SK-N-SH (cell line): ENCODE data around the gene PTPRJ. TPM values are rescaled to one million over a fixed set of nuclear protein-coding genes. Genes with fewer than 3 reads are reported as not detected.
"Not testable (repeated sequence)": the region's sequence is repeated elsewhere in the genome, so short reads cannot be mapped to it uniquely, and the experiment has no call there.

Experiments used
- CTCF ChIA-PET: fragments of 300-600, 350-600 bp; formaldehyde crosslinking; extraction: SDS; loops from one replicate; lab custom pipeline; 2021; lab: Yijun Ruan, JAX
- POLR2A ChIA-PET: fragments of 350-600 bp; sonication (Branson Sonifier 250); formaldehyde crosslinking; extraction: SDS; loops from one replicate; lab custom pipeline; 2020; ENCODE audit warnings: antibody characterized with exemption, inconsistent platforms; lab: Yijun Ruan, JAX
- DNase-seq: peaks from one replicate; pipeline ENCODE4 v3.0.0; 2012
- H2AFZ ChIP-seq: fragments of 200-600 bp; sonication (generic); 2 replicates; pipeline ENCODE4 v1.8.1; 2016; ENCODE audit warnings: antibody characterized with exemption, mild to moderate bottlenecking, low read depth
- H3F3A ChIP-seq: fragments of 200-600 bp; sonication (generic); replicated peaks from 2 replicates; pipeline ENCODE3; 2016; ENCODE audit warnings: antibody characterized with exemption, mild to moderate bottlenecking; ENCODE audit not compliant: insufficient read depth
- H3K27ac ChIP-seq, 2 experiments: fragments of 200-500 bp in 1 of 2; fragments of 200-600 bp in 1 of 2; sonication (Bioruptor generic) in 1 of 2; sonication (generic), shearing (Covaris generic) in 1 of 2; 2 replicates each; pipeline versions ENCODE4 v1.5.1 to v1.6.1; 2014 to 2016; ENCODE audit warnings: low read depth in 2 of 2, inconsistent platforms in 1 of 2, low read length in 1 of 2, mild to moderate bottlenecking in 1 of 2, mixed read lengths in 1 of 2
- H3K27me3 ChIP-seq: fragments of 200-600 bp; sonication (generic), shearing (Covaris generic); 2 replicates; pipeline ENCODE4 v1.6.1; 2016; ENCODE audit warnings: mixed run types; ENCODE audit not compliant: insufficient read depth
- H3K36me3 ChIP-seq, 2 experiments: fragments of 200-500 bp in 1 of 2; fragments of 200-600 bp in 1 of 2; sonication (Bioruptor generic) in 1 of 2; sonication (generic) in 1 of 2; replicated peaks in 1 of 2; 2 replicates each; pipeline versions ENCODE3 to v1.5.1; 2014 to 2016; ENCODE audit warnings: low read length in 1 of 2, mild to moderate bottlenecking in 1 of 2; ENCODE audit not compliant: insufficient read depth in 2 of 2, control insufficient read depth in 1 of 2
- H3K4me1 ChIP-seq, 2 experiments: fragments of 200-500 bp in 1 of 2; fragments of 200-600 bp in 1 of 2; sonication (Bioruptor generic) in 1 of 2; sonication (generic), shearing (Covaris generic) in 1 of 2; 2 replicates each; pipeline versions ENCODE4 v1.5.1 to v1.6.1; 2014 to 2016; ENCODE audit warnings: low read depth in 1 of 2, low read length in 1 of 2, mixed run types in 1 of 2; ENCODE audit not compliant: insufficient read depth in 2 of 2, control insufficient read depth in 1 of 2
- H3K4me2 ChIP-seq: fragments of 200-600 bp; sonication (generic), shearing (Covaris generic); 2 replicates; pipeline ENCODE4 v1.6.1; 2017; ENCODE audit warnings: mixed run types
- H3K4me3 ChIP-seq, 2 experiments: fragments of 200-500 bp in 1 of 2; fragments of 200-600 bp in 1 of 2; sonication (Bioruptor generic) in 1 of 2; sonication (generic), shearing (Covaris generic) in 1 of 2; 2 replicates each; pipeline versions ENCODE4 v1.5.1 to v1.8.1; 2014 to 2016; ENCODE audit warnings: low read depth in 2 of 2, inconsistent platforms in 1 of 2, low read length in 1 of 2, mild to moderate bottlenecking in 1 of 2, mixed read lengths in 1 of 2, moderate library complexity in 1 of 2
- H3K79me2 ChIP-seq: fragments of 200-600 bp; sonication (generic); 2 replicates; pipeline ENCODE4 v1.8.1; 2017; ENCODE audit warnings: mild to moderate bottlenecking; ENCODE audit not compliant: insufficient read depth
- H3K9ac ChIP-seq: fragments of 200-600 bp; sonication (generic); 2 replicates; pipeline ENCODE4 v1.6.1; 2017; ENCODE audit warnings: mixed run types
- H3K9me2 ChIP-seq: fragments of 200-600 bp; sonication (generic); 2 replicates; pipeline ENCODE4 v1.6.1; 2017; ENCODE audit warnings: mixed run types
- H3K9me3 ChIP-seq: fragments of 200-600 bp; sonication (generic); 2 replicates; pipeline ENCODE4 v1.6.1; 2017; ENCODE audit warnings: mixed run types, mild to moderate bottlenecking, moderate library complexity
- H4K20me1 ChIP-seq: fragments of 200-600 bp; sonication (generic); 2 replicates; pipeline ENCODE4 v1.6.1; 2017; ENCODE audit warnings: mild to moderate bottlenecking, mixed run types; ENCODE audit not compliant: insufficient read depth
- CHD2 ChIP-seq: fragments of 150-350 bp; IDR thresholded peaks from 2 replicates; pipeline ENCODE4 v1.6.1; 2018; ENCODE audit warnings: low read length; ENCODE audit not compliant: partially characterized antibody
- ELF1 ChIP-seq: IDR thresholded peaks from 2 replicates; pipeline ENCODE4 v1.4.0; 2012
- EP300 ChIP-seq, 2 experiments: IDR thresholded peaks; 2 replicates each; pipeline versions ENCODE4 v1.4.0 to v1.6.1; 2012; ENCODE audit warnings: borderline replicate concordance in 1 of 2, low read depth in 1 of 2, low read length in 1 of 2
- FOXJ3 ChIP-seq: sonication (generic); formaldehyde crosslinking; IDR thresholded peaks from 2 replicates; pipeline ENCODE4 v1.5.1; 2020; ENCODE audit warnings: mild to moderate bottlenecking, missing genetic modification reagents
- IRF3 ChIP-seq: fragments of 150-350 bp; IDR thresholded peaks from 2 replicates; pipeline ENCODE4 v1.6.1; 2016; ENCODE audit warnings: mild to moderate bottlenecking, low read depth, low read length
- JUND ChIP-seq: IDR thresholded peaks from 2 replicates; pipeline ENCODE4 v1.4.0; 2012
- MEF2A ChIP-seq: IDR thresholded peaks from 2 replicates; pipeline ENCODE4 v1.4.0; 2012; ENCODE audit warnings: low read depth, borderline replicate concordance
- MXI1 ChIP-seq: IDR thresholded peaks from 2 replicates; pipeline ENCODE4 v1.6.1; 2012; ENCODE audit warnings: mild to moderate bottlenecking, low read depth, low read length, improper control_type of control experiment
- POLR2AphosphoS5 ChIP-seq: IDR thresholded peaks from 2 replicates; pipeline ENCODE4 v1.6.1; 2012; ENCODE audit warnings: low read depth, low read length
- RAD21 ChIP-seq: IDR thresholded peaks from 2 replicates; pipeline ENCODE4 v1.6.1; 2012; ENCODE audit warnings: mild to moderate bottlenecking, low read length
- RCOR1 ChIP-seq: fragments of 150-350 bp; IDR thresholded peaks from 2 replicates; pipeline ENCODE4 v1.6.1; 2017; ENCODE audit warnings: antibody characterized with exemption, low read length
- REST ChIP-seq: IDR thresholded peaks from 2 replicates; pipeline ENCODE4 v1.6.1; 2012; ENCODE audit warnings: mild to moderate bottlenecking, low read depth, low read length, moderate library complexity
- RXRA ChIP-seq: IDR thresholded peaks from 2 replicates; pipeline ENCODE4 v1.4.0; 2012; ENCODE audit warnings: low read depth, mild to moderate bottlenecking, borderline replicate concordance
- USF2 ChIP-seq: fragments of 150-350 bp; IDR thresholded peaks from 2 replicates; pipeline ENCODE4 v1.6.1; 2017; ENCODE audit warnings: antibody characterized with exemption, low read length, low read depth, borderline replicate concordance
- WGBS: methylation state at CpG from one replicate; pipeline ENCODE4 v1.1.6; 2017; ENCODE audit warnings: low lambda C conversion rate; 5-methylcytosine and 5-hydroxymethylcytosine counted together
- polyA plus RNA-seq, 3 experiments: library from polyadenylated mRNA; depleted of rRNA; stranded (reverse); fragments of >200 nt; gene quantifications; 2 replicates each; pipeline ENCODE4 v1.2.3, GENCODE V29; 2012

The PTPRJ gene
- polyA plus RNA-seq, 1 of the 3 experiments (the other 2 are of a cell fraction): 4.5 TPM

GRCh38 chr11:48184452-48184851 lies 204.1 kb downstream of the PTPRJ start:
- POLR2A ChIA-PET: no interaction called here
- Histone ChIP-seq H3K9me3 (no peaks in the 10 kb centered on the region), H3K4me2 (no peak overlapping the region)

GRCh38 chr11:48190906-48191654 lies 210.7 kb downstream of the PTPRJ start:
- not testable (repeated sequence) for H3K4me2 ChIP-seq

More at GRCh38 chr11:48184452-48184851, 204.1 kb downstream of the PTPRJ start:
- no peak overlapping the region for H2AFZ ChIP-seq
- H3K9ac ChIP-seq: no peak overlapping the region
- TF ChIP-seq FOXJ3 (CRISPR knock-in tag) (no peak), JUND (no peak)
- TF ChIP-seq, all 33 proteins: peak for 0
- no peaks in the 10 kb centered on the region for H4K20me1 ChIP-seq
- peaks cover 6% of the 10 kb centered on the region; the same call in 1 of the 2 replicates for H3K27me3 ChIP-seq
- H3K36me3 ChIP-seq: no peaks in the 10 kb centered on the region
- H3F3A ChIP-seq: no peaks in the 10 kb centered on the region
- H3K9me2 ChIP-seq: no peaks in the 10 kb centered on the region
- CTCF ChIA-PET: interaction anchor here (0.7 to 3.3 kb wide), 2 partner anchors 11 to 26 kb away, joined by 3 to 18 read pairs; no protein-coding TSS in a partner anchor
- no peaks in the 10 kb centered on the region for H3K4me1 ChIP-seq
- no peaks in the 10 kb centered on the region for H3K79me2 ChIP-seq
- H3K4me3 ChIP-seq: no peak overlapping the region
- no peak overlapping the region for H3K27ac ChIP-seq
- no peak for DNase-seq

GRCh38 chr11:48193876-48194275 lies 213.5 kb downstream of the PTPRJ start:
- Histone ChIP-seq H3K4me3 (no peak overlapping the region), H3K9me2 (no peaks in the 10 kb centered on the region), H3K79me2 (no peaks in the 10 kb centered on the region), H3K27me3 (no peaks in the 10 kb centered on the region), H3K27ac (no peak overlapping the region), H3F3A (no peaks in the 10 kb centered on the region), H3K4me1 (no peaks in the 10 kb centered on the region; a peak in 1 of 4 replicates), H3K9me3 (no peaks in the 10 kb centered on the region; the same call in 1 of the 2 replicates), H3K36me3 (no peaks in the 10 kb centered on the region), H4K20me1 (no peaks in the 10 kb centered on the region), H3K4me2 (no peak overlapping the region), H2AFZ (no peak overlapping the region), H3K9ac (no peak overlapping the region)
- TF ChIP-seq RXRA: no peak
- no peak for TF ChIP-seq POLR2AphosphoS5
- TF ChIP-seq RAD21: no peak
- no peak for TF ChIP-seq CHD2
- TF ChIP-seq MXI1: no peak
- no peak for TF ChIP-seq ELF1
- TF ChIP-seq USF2: no peak
- TF ChIP-seq RCOR1: no peak
- no peak for TF ChIP-seq EP300 (IDR thresholded peaks at IDR 0.05; ENCODE audit: borderline replicate concordance in 1 of 2, low read depth in 1 of 2, low read length in 1 of 2)
- no peak for TF ChIP-seq REST
- no peak for TF ChIP-seq MEF2A
- TF ChIP-seq IRF3: no peak
- POLR2A ChIA-PET: no interaction called here
- CTCF ChIA-PET: no interaction called here
- DNase-seq: no peak
- WGBS: 5% methylated on average over 2 of the region's 2 CpGs

More at GRCh38 chr11:48190906-48191654, 210.7 kb downstream of the PTPRJ start:
- H3K36me3 ChIP-seq, H3K9me3 ChIP-seq, CTCF ChIA-PET, H3K4me1 ChIP-seq, DNase-seq, H3K27me3 ChIP-seq, H2AFZ ChIP-seq, H3K9me2 ChIP-seq, H3K4me3 ChIP-seq, H4K20me1 ChIP-seq, POLR2A ChIA-PET, H3K79me2 ChIP-seq, H3F3A ChIP-seq, H3K9ac ChIP-seq, H3K27ac ChIP-seq: not testable (repeated sequence)
- 3% methylated on average over 8 of the region's 10 CpGs for WGBS
